Mononuclear cell (primary cell): ENCODE results near the gene TCF25. TPM values are rescaled to one million over a fixed set of nuclear protein-coding genes. Genes with fewer than 3 reads are reported as not detected.

ENCODE experiments used
- H3K27me3 ChIP-seq: 2 replicates; pipeline ENCODE4 v1.6.0; 2011; ENCODE audit warnings: low read length, control low read depth; ENCODE audit not compliant: insufficient read depth
- H3K4me1 ChIP-seq: 2 replicates; pipeline ENCODE4 v1.5.1; 2011; ENCODE audit warnings: mild to moderate bottlenecking, low read length, control low read depth; ENCODE audit not compliant: insufficient read depth
- H3K4me3 ChIP-seq: 2 replicates; pipeline ENCODE4 v1.5.1; 2011; ENCODE audit warnings: mild to moderate bottlenecking, low read length, moderate library complexity
- H3K9me3 ChIP-seq: 2 replicates; pipeline ENCODE4 v1.5.1; 2011; ENCODE audit warnings: low read depth, mild to moderate bottlenecking, control low read depth, low read length
- total RNA-seq: library from RNA; depleted of rRNA; stranded (reverse); fragments of >200 nt; gene quantifications from one replicate; pipeline ENCODE4 v1.2.3, GENCODE V29; 2012

Gene TCF25
- total RNA-seq, 1 donor: 148 TPM

DNA sequence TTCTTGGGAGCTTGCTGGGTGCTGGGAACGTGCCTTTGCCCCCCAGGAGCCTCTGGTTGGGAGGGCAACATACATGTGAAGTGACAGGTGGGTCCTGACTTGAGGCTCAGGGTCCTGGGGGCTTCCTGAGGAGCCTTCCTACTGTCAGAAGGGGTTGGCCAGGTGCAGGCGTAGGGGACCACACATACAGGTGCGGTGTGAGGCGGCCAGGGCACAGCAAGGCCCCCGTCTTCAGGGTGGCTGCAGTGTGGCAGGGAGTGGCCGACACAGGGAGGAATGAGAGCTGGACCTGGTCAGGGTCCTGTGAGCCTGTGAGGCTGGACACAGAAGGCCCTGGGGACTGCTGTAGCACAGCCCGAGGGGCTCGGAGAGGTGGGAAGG lies 10.6 kb downstream of the TCF25 start:
- Histone ChIP-seq H3K4me3 (no peak overlapping the region), H3K27me3 (no peaks in the 10 kb centered on the region), H3K4me1 (no peaks in the 10 kb centered on the region), H3K9me3 (no peaks in the 10 kb centered on the region)

DNA sequence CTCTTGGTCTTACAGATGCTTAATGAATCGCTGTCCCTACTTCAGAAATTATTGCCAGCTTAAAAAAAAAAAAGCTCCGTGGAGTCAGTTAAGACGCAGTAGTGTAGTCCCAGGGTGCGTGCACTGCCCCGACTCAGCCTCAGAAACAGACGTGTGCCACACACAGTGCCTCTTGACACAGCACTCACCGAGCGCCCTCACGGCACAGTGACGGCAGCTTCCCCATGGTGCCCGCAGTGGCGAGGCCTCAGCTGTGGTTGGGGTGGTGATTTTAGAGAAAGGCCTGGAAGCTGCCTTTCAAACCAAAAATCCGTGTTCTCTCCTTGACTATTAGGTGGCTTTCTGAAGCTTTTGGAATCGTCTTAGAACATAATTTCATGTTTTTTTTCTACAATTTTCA lies 13.9 kb downstream of the TCF25 start:
- Histone ChIP-seq H3K9me3 (no peaks in the 10 kb centered on the region), H3K4me1 (no peaks in the 10 kb centered on the region)

DNA sequence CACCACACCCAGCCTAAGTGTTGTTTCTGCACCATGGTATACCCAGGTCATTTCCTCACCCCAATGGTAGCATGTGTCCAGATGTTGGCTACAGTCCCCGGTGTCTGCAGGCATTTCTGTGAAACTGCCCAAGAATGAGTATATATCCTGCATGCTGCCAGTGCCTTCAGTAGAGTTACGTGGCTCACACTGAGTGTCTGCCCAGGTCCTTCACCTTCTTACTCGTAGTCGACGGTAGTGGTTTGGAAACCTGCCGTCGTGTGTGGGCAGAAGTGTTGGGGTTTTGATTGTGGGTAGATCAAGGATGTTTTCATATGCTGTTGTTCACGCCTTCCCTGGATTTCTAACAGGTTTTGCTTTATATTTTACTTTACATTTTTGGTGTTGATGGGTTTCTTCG lies 16.8 kb downstream of the TCF25 start:
- no peaks in the 10 kb centered on the region for H3K9me3 ChIP-seq
- no peaks in the 10 kb centered on the region for H3K4me1 ChIP-seq
- no peaks in the 10 kb centered on the region for H3K27me3 ChIP-seq
- H3K4me3 ChIP-seq: no peak overlapping the region

More for the DNA sequence above, 13.9 kb downstream of the TCF25 start:
- no peaks in the 10 kb centered on the region for H3K27me3 ChIP-seq
- H3K4me3 ChIP-seq: no peak overlapping the region

DNA sequence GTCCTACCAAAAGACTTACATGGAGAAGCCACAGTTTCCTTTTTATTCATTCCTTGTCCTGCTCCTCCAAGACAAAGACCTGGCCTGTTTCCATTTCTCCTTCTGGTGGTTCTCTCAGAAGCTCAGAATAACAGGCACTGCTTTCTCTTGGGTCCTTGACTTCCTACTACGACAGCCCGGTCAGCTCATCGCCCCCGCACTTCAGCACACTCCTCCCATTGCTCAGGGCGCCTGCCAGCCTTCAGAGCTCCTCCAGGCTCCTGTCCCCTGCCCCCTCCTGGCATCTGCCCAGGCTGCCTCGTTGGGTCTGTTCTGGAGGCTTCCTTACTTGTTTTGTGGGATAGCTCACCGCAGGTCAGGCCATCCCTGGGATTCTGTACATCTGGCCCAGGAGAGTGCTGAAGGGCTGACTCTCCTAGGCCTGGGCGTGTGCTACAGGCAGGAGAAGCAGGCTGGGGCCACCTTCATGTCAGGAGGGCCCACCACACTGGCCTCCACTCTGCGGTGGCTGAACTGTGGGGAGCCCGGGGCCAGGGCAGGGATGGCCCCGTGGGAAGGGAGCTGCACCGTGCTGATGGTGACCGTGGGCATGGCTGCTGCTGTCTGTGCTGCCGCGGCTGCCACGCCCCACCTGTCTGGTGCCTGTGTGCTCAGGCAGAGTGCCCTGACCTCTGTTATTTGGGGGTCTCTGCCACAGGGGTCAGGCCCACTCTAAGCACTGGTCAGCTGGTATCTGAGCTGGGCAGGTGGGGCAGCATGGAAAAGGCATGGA lies 17.7 kb downstream of the TCF25 start:
- Histone ChIP-seq H3K4me3 (no peak overlapping the region), H3K9me3 (no peaks in the 10 kb centered on the region), H3K4me1 (no peaks in the 10 kb centered on the region), H3K27me3 (no peaks in the 10 kb centered on the region)

DNA sequence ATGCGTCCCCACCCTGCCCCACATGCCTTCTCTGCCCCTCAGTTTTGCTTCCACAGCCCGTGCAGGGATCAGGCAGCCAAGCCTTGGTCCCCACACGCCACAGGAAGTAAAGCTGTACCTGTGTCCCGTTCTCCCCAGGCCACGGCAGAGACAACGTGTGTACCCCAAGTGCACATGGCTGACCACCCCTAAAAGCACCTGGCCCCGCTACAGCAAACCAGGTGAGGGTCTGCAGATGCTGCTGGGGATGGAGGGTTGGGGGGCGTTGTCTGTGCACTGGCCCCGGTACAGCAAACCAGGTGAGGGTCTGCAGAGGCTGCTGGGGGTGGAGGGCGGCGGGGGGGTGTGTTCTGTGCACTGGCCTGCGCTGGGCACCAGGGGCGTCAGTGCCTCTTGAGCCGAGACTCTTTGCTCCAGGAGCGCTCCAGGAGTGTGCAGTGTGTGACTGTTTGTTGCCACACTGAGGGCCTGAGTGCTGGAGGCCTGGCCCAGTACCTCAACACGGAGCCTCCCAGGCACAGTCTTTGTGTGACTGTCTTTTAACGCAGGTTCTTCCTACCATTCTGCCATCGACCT lies 18.8 kb downstream of the TCF25 start:
- Histone ChIP-seq H3K4me3 (no peak overlapping the region), H3K9me3 (no peaks in the 10 kb centered on the region), H3K27me3 (no peaks in the 10 kb centered on the region), H3K4me1 (no peaks in the 10 kb centered on the region)

DNA sequence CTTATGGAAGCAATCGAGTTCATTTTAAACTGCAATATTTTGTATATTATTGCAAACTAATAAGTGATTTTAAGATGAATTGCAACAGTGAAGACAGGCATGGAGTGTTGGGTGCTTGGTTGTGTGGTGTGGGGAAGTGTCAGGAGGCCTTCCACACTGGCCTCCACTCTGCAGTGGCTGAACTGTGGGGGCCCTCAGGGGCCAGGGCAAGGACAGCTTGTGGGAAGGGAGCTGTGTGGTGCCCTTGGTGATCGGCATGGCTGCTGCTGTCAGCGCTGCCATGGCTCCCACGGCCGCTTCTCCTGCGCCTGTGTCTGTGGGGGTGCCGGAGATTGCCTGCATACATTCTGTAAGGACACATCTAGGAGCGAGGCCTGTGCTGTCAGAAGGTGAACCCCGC lies 19.2 kb downstream of the TCF25 start:
- Histone ChIP-seq H3K9me3 (no peaks in the 10 kb centered on the region), H3K27me3 (no peaks in the 10 kb centered on the region), H3K4me3 (no peak overlapping the region), H3K4me1 (no peaks in the 10 kb centered on the region)

DNA sequence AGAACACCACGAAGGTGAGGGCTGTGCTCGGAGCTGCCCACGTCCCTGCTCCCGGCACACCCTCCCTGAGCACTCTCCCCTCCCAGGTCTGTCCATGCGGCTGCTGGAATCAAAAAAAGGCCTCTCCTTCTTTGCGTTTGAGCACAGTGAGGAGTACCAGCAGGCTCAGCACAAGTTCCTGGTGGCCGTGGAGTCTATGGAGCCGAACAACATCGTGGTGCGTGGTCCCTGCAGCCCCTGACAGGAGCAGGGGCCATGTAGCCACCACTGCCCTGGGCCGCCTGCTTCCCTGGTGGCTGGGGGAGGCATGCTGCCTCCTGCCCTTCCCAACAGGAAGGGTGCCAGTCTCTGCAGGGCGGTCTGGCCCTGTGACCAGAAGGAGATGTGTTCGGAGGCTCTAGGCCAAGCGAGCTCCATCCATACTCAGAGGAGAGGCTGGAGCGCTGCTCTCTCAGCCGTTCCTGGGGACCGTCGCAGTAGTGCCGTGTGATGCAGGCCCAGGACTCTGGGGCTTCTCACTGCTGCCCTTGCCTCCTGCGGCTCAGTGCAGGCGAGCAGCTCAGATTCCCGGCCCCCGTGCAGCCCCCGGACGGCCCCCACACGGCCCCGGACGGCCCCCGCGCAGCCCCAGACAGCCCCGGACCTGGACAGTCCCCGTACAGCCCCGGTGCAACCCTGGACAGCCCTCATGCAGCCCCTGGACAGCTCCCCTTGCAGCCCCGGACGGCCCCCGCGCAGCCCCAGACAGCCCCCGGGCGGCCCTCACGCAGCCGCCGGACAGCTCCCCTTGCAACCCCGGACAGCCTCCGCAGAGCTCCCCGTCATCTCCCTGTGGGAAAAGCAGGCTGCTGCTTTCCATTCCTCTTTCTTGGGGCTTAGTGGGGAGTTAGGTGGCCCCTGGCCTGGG lies 20.5 kb downstream of the TCF25 start:
- Histone ChIP-seq H3K27me3 (no peaks in the 10 kb centered on the region), H3K4me3 (no peak overlapping the region), H3K9me3 (no peaks in the 10 kb centered on the region), H3K4me1 (no peaks in the 10 kb centered on the region)

DNA sequence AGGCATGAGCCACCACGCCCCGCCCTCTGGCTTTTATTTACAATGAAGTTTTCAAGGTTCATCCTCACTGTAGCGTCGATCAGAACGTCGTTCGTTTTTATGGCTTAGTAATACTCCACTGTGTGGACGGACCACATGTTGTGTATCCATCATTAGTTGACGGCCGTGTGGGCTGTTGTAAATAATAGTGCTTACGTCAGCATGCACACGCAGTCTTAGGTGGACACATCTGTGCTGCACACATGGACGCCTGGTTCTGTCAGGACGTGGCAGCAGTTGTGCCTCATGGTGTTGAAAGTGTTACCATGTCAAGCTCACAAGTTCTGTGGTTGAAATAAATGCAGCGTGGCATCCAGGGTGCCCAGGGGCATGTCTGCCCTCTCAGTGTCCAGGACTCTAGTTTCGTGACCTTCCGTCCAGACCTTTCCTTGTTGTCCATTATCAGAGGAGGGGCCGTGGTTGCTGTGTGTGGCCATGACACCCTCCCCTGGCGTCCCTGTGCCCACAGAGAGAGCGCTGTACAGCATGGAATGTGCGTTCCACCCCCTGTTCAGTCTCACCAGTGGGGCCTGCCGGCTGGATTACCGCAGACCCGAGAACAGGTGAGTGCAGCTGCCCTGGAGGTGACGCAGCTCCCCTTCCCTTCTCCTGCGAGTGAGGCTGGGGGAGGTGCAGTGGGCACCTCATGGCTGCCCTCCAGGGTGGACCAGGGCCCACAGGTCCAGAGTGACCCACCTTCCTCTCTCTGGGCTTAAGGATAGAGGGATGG lies 22.3 kb downstream of the TCF25 start:
- no peaks in the 10 kb centered on the region for H3K27me3 ChIP-seq

DNA sequence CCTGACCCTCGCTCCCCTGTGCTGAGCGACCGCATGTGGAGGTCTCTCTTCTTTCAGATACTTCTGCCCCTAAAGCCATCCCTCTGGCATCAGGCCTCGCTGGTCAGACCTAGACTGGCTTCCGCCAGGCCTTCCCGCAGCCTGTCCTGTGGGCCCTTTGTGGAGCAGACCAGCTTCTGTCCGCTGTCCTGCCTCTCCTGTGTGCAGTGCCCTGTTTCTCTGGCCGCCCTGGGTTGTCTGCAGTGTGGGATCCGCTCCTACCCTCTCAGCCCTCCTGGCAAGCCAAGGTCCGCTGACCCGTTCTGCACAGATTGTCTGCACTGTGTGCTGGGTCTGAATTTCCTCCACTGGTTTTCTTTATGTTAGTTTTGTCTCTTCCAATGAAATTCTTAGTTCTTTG lies 23.8 kb downstream of the TCF25 start:
- H3K4me3 ChIP-seq: no peak overlapping the region
- H3K9me3 ChIP-seq: no peaks in the 10 kb centered on the region
- H3K27me3 ChIP-seq: no peaks in the 10 kb centered on the region
- no peaks in the 10 kb centered on the region for H3K4me1 ChIP-seq

More for the DNA sequence above, 22.3 kb downstream of the TCF25 start:
- Histone ChIP-seq H3K4me1 (no peaks in the 10 kb centered on the region), H3K4me3 (no peak overlapping the region), H3K9me3 (no peaks in the 10 kb centered on the region)

DNA sequence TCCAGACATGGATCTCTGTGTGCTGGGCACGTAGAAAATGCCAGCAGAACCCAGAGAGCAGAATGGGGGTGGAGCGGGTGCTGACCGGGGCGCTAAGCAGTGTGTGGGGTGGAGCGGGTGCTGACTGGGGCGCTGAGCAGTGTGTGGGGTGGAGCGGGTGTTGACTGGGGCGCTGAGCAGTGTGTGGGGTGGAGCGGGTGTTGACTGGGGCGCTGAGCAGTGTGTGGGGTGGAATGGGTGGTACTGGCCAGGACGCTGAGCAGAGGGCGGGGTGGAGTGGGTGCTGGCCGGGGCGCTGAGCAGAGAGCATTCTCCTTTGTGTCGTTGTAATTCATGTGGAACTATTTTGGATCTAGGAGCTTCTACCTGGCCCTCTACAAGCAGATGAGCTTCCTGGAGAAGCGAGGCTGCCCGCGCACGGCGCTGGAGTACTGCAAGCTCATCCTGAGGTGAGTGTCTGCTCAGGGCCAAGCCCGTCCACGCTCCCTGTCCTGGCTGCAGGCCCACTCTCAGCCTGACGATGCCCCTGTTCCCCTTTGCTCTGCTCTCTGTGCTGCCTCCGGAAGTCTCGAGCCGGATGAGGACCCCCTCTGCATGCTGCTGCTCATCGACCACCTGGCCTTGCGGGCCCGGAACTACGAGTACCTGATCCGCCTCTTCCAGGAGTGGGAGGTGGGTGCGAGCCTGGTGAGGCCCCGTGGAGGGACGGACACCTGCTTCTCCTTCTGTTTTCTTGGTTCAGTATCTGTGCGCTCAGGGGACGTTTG lies 25.0 kb downstream of the TCF25 start:
- Histone ChIP-seq H3K27me3 (no peaks in the 10 kb centered on the region), H3K4me1 (no peaks in the 10 kb centered on the region), H3K9me3 (no peaks in the 10 kb centered on the region), H3K4me3 (no peak overlapping the region)

DNA sequence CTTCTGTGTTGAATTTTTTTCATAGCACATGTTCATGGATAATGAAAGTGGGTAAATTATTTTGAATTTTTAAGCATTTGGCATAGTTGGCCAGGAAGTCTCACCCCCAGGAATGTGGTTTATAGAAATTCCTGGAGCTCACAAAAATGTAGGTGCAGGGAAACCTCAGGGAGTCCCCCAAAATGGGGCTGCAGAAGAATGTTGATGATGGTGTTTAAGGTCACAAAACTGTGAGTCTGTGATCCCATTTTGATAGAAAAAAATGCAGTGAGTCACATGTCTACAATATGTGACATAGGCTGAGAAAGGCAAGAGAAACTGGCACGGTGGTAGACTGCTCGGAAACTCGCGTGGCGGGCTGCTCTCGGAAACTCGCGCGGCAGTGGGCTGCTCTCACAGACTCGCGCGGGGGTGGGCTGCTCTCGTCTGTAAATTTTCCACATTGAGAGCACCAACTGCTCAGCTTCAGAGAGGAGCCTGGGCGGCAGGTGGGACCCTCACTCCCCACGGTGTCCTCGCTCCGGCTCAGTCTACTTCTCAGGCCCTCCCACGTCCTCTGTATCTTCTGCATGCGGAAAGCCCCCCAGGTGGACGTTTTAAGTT lies 26.6 kb downstream of the TCF25 start:
- Histone ChIP-seq H3K4me3 (no peak overlapping the region), H3K27me3 (no peaks in the 10 kb centered on the region), H3K9me3 (no peaks in the 10 kb centered on the region), H3K4me1 (no peaks in the 10 kb centered on the region)

DNA sequence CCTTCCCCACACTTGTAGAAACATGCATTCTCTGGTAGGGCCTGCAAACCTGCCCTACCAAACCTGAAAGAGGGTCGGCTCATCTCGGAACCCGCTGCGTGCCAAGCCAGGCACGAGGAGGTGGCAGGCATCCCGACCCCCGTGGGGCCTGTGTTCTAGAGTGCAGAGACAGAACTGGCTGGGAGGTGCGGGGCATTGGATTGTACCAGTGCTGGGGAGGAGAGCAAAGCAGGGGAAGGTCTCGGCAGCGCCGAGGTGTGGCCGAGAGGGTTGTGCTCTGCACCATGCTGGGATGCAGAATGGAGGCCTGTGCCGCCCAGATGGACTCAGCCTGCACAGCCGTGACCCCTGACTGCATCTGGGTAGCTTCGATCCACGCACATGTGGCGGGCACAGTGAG lies 27.5 kb downstream of the TCF25 start:
- Histone ChIP-seq H3K4me3 (no peak overlapping the region), H3K27me3 (no peaks in the 10 kb centered on the region), H3K9me3 (no peaks in the 10 kb centered on the region), H3K4me1 (no peaks in the 10 kb centered on the region)

DNA sequence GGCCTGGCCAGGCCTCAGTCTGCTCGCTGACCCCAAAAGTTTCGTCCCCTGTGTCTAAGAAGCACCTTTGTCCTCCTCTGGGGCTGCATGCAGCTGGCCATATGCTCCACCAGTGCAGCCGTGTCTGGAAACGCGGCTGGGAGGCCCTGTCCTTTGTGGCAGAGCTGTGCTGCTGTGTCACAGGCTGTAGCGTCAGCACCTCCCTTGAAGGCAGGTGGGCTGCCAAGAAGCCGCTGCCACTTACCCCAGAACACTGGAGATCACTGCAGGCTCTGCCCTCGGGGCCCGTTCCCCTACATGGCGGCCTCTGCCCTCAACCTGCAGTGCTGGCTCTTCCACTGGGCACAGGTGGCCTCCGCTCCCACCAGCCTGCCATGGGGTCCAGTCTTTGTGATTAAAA lies 29.6 kb downstream of the TCF25 start:
- Histone ChIP-seq H3K9me3 (no peaks in the 10 kb centered on the region), H3K4me3 (no peak overlapping the region), H3K4me1 (no peaks in the 10 kb centered on the region), H3K27me3 (no peaks in the 10 kb centered on the region)
